Activated CD4-positive, alpha-beta memory T cell treated with anti-CD3 and anti-CD28 coated beads, Interleukin-2, amount 10 ng/mL, durations not matched to agents 7 days and 5 days (primary cell): Measurements from ENCODE around the gene HOOK2. TPM values are rescaled to one million over a fixed set of nuclear protein-coding genes. Genes with fewer than 3 reads are reported as not detected.
"Not testable (repeated sequence)": the region's sequence is repeated elsewhere in the genome, so short reads cannot be mapped to it uniquely, and the experiment has no call there.

Experiments
- CTCF ChIA-PET: fragments of 350-600 bp; sonication (Branson Sonifier 250); formaldehyde crosslinking; loops from one replicate; lab custom pipeline; 2021; ENCODE audit warnings: antibody characterized with exemption, inconsistent platforms; lab: Charles Lee
- POLR2A ChIA-PET: fragments of 350-600 bp; sonication (Branson Sonifier 250); formaldehyde crosslinking; loops from one replicate; lab custom pipeline; 2021; ENCODE audit warnings: antibody characterized with exemption; lab: Charles Lee
- DNase-seq: peaks from one replicate; pipeline ENCODE4 v3.0.0-alpha.2; 2020
- H3K27ac Mint-ChIP-seq: one replicate; pipeline ENCODE4 v1.8.0; 2021; ENCODE audit warnings: mild to moderate bottlenecking, mixed read lengths
- H3K27me3 Mint-ChIP-seq: one replicate; pipeline ENCODE4 v1.8.0; 2021; ENCODE audit warnings: mixed read lengths
- H3K36me3 Mint-ChIP-seq: one replicate; pipeline ENCODE4 v1.8.0; 2021; ENCODE audit warnings: low read depth, mixed read lengths
- H3K4me1 Mint-ChIP-seq: one replicate; pipeline ENCODE4 v1.8.0; 2021; ENCODE audit warnings: mixed read lengths
- H3K4me3 Mint-ChIP-seq: one replicate; pipeline ENCODE4 v1.8.0; 2021; ENCODE audit warnings: mild to moderate bottlenecking, mixed read lengths
- H3K9me3 Mint-ChIP-seq: one replicate; pipeline ENCODE4 v1.8.0; 2021; ENCODE audit warnings: mixed read lengths
- total RNA-seq, 2 experiments: library from RNA; stranded (reverse); gene quantifications; one replicate each; pipeline ENCODE4 v1.2.3, GENCODE V29; 2021

Gene HOOK2
- total RNA-seq, 2 experiments from 2014 or later: 17.0 to 17.8 TPM

DNA sequence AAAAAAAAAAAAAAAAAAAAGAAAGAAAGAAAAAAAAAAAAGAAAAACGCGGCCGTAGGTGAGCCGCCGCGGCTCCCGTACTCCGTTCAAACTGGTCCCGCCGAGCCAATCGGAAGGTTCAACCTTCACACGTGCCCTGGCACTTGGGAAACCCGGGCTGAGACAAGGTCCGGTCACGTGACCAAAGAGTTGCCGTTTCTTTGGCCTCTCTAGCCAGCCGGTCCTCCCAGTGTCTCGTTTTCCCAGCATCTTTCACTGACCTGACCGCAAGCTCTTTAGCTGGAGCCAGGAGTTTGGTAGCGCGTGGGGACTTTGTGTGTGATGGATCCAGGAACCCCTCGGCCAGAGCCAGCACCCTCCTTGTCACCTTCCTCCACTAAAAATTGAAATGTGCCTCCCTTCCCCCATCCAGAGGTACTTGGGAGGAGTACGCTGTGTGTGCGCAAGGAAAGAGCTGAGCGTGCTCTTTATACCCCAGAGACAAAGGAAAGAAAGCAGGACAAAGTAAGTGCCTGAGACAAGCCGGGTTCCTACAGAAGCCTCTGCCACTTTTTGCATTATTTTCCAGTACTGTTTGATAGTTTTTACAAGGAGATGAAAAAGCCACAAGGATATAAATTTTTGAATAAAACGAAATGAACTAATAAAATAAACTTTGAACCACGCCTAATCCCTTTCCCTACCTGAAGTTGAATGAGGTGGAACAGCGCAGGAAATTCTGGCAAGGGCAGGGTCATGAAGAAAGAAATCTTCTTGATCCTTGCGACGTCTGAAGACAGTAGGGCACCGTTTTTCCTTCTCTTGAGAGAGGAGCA, 52.6 kb downstream of the HOOK2 start:
- DNase-seq: peak; percentile 95
- no peaks in the 10 kb centered on the region for H3K9me3 Mint-ChIP-seq
- peak overlapping the region; percentile 92 for H3K4me3 Mint-ChIP-seq
- POLR2A ChIA-PET: interaction anchor here (0.7 to 9.4 kb wide), 15 partner anchors 12 to 560 kb away, joined by 3 to 250 read pairs (median 6); partner anchors contain the start of genes DHPS, FBXW9, GCDH and GET3
- H3K4me1 Mint-ChIP-seq: peaks cover 41% of the 10 kb centered on the region
- no peaks in the 10 kb centered on the region for H3K27me3 Mint-ChIP-seq
- H3K27ac Mint-ChIP-seq: peak overlapping the region; percentile 85
- peaks cover 30% of the 10 kb centered on the region for H3K36me3 Mint-ChIP-seq
- CTCF ChIA-PET: interaction anchor here (0.5 to 7.0 kb wide), 14 partner anchors 11 to 1092 kb away, joined by 3 to 53 read pairs (median 5); partner anchors contain the start of genes DHPS, FBXW9, GET3 and TRIR

DNA sequence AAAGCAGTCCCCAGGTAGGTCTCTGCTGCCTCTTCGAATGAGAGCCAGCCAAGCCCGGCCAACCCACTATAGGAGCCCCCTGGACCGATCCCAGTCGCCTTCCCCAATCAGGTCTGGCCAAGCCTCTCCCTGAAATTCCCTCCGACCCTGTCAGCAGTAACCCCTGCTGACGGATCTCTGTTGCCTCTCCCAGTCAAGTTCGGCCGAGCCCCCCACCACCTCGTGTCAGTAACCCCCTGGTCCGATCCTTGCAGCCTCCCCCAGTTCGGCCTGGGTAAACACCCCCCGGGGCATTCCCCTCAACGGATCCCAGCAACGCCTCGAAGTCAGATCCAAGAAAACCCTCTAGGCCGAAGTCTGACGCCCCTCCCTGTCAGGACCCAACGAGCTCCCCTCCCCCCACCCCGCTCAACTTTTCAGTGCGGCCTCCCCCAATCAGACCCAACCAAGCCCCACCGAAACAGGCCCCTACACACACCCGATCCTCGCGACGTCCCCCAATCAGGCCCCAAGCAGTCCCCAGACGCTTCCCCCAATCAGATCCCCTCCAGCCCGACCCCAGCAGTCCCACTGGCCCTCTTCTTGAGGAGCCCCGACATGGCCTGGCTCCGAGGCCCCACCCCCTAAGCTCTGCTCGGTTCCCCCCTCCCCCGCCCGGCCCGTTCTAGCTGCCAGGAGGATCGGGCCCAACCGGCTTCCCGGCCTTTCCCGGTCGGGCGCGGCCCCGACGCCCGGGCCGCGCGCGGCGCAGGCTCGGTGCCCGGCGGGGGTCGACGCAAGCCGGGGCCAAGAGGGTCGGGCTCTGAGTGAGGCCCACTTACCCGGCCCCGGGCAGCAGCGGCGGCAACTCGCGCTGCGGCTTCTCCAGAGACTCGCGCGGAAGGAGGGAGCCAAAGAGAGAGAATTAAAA, 53.4 kb downstream of the HOOK2 start:
- Mint-ChIP-seq H3K27ac (peak overlapping the region; percentile 86), H3K36me3 (peaks cover 28% of the 10 kb centered on the region), H3K27me3 (no peaks in the 10 kb centered on the region), H3K4me1 (peaks cover 42% of the 10 kb centered on the region), H3K9me3 (no peaks in the 10 kb centered on the region), H3K4me3 (peak overlapping the region; percentile 92)
- peak; percentile 62 for DNase-seq
- ChIA-PET POLR2A (interaction anchor here (1.2 to 9.4 kb wide), 10 partner anchors 13 to 559 kb away, joined by 3 to 250 read pairs (median 12); partner anchors contain the start of genes DHPS, FBXW9, GET3 and JUNB), CTCF (interaction anchor here (0.6 to 7.0 kb wide), 15 partner anchors 12 to 1093 kb away, joined by 3 to 53 read pairs (median 4); partner anchors contain the start of genes DHPS, FBXW9, GET3 and TRIR)

DNA sequence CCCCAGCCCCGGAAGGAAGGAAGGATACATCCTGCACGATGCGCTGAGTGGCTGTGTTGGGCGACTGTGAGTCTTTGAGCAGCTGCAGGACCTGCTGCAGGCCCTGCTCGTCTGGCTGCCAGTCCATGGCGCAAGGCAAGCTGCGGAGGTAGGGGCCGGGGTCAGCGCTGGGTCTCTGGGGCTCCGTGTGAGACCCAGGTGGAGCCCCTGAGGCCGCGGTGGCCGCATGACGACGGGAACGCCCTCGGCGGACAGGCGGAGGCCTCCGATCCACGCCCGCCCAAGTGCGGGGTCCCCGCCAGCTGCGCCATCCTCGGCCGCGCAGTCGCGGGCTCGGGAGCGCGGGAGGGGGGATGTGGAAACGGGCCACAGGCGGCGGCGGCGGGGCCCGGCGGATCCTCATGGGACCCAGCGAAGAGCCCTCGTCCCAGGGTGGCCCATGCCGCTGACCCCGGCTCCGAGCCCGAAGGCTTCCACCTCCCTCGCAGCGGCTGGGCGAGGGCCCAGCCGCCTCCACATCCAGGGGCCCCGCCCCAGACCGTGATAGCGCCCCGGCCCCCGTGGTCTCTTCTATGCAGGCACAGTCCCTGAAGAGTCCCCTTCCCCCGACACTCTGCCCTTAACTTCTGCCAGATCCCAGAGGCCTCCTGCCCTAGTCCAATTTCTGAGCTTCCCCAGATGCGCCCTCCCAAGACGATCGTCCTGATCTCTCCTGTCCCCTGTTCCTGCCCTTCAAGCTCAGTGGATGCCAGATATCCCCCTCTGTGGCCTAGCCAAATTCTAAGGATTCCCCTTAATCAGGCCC, 54.3 kb downstream of the HOOK2 start:
- H3K9me3 Mint-ChIP-seq: no peaks in the 10 kb centered on the region
- no peaks in the 10 kb centered on the region for H3K27me3 Mint-ChIP-seq
- peak overlapping the region; percentile 86 for H3K27ac Mint-ChIP-seq
- peaks cover 44% of the 10 kb centered on the region for H3K4me1 Mint-ChIP-seq
- DNase-seq: peak; percentile 51
- peaks cover 28% of the 10 kb centered on the region for H3K36me3 Mint-ChIP-seq
- POLR2A ChIA-PET: interaction anchor here (1.0 to 9.4 kb wide), 11 partner anchors 13 to 169 kb away, joined by 3 to 250 read pairs (median 4); partner anchors contain the start of genes DHPS, FBXW9, GCDH and GET3
- CTCF ChIA-PET: interaction anchor here (0.6 to 7.0 kb wide), 6 partner anchors 11 to 55 kb away, joined by 3 to 53 read pairs (median 3); partner anchors contain the start of gene TRIR
- H3K4me3 Mint-ChIP-seq: peak overlapping the region; percentile 88

DNA sequence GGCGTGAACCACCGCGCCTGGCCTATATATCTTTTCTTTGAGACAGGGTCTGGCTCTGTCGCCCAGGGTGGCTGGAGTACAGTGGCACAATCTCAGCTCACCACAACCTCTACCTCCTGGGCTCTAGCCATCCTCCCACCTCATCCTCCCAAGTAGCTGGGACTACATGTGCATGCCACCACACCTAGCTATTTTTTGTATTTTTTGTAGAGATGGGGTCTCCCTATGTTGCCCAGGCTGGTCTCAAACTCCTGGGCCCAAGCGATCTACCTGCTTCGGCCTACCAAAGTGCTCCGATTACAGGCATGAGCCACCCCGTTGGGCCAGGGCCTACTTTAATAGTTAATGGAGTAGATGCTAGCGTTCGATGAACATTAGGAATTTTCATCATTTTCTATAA, 55.1 kb downstream of the HOOK2 start:
- Mint-ChIP-seq H3K36me3 (peaks cover 34% of the 10 kb centered on the region), H3K27me3 (no peaks in the 10 kb centered on the region), H3K4me3 (peak overlapping the region; percentile 88), H3K9me3 (no peaks in the 10 kb centered on the region), H3K27ac (peak overlapping the region; percentile 83), H3K4me1 (peaks cover 44% of the 10 kb centered on the region)
- CTCF ChIA-PET: interaction anchor here (1.7 to 7.0 kb wide), 2 partner anchors 13 to 39 kb away, joined by 3 to 53 read pairs; partner anchors contain the start of gene TRIR
- DNase-seq: no peak
- POLR2A ChIA-PET: interaction anchor here (1.0 to 9.4 kb wide), 6 partner anchors 12 to 170 kb away, joined by 3 to 250 read pairs (median 3); partner anchors contain the start of genes FBXW9, GCDH, GET3 and TRIR

DNA sequence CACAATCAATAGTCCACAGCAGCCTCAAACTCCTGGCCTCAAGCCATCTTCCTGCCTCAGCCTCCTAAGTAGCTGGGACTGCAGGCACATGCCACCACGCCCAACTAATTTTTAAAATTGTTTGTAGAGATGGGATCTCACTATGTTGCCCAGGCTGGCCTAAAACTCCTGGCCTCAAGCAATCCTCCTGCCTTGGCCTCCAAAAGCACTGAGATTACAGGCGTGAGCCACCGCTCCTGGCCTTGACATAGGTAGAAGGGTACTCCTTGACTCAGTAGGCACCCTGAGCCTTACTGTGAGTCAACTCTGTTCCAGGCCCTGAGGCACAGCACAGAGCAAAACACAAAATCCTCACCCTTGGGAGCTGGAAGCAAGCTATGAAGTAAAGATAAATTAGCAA, 59.4 kb downstream of the HOOK2 start:
- Mint-ChIP-seq H3K9me3 (no peaks in the 10 kb centered on the region), H3K27ac (no peak overlapping the region), H3K4me1 (peaks cover 27% of the 10 kb centered on the region), H3K4me3 (no peak overlapping the region), H3K36me3 (peaks cover 54% of the 10 kb centered on the region), H3K27me3 (no peaks in the 10 kb centered on the region)
- no peak for DNase-seq
- POLR2A ChIA-PET: interaction anchor here (0.9 to 9.4 kb wide), 2 partner anchors 19 to 42 kb away, joined by 3 to 250 read pairs; partner anchors contain the start of genes GET3 and TRIR
- CTCF ChIA-PET: interaction anchor here (0.8 to 3.3 kb wide), 6 partner anchors 18 to 79 kb away, joined by 3 to 24 read pairs (median 7); partner anchors contain the start of gene TRIR

DNA sequence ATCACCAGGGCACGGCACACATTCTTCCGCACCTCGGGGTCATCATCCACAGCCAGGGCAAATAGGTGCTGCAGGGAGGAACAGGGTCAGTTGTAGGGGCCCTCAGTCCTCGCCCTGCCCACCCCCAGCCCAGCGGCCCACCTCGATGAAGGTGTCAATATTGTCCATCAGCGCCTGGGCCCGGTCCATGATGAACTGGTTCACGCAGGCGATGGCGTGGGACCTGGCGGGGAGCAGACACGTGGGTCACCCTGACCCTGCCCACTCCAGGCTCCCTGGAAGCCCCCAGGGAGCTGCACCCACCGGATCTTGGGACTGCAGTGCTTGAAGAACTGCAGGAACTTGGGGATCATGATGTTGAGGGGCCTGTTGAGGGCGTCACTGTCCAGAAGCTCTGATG, 60.2 kb downstream of the HOOK2 start:
- Mint-ChIP-seq H3K27me3 (no peaks in the 10 kb centered on the region), H3K9me3 (no peaks in the 10 kb centered on the region), H3K36me3 (peaks cover 57% of the 10 kb centered on the region), H3K27ac (no peak overlapping the region), H3K4me1 (peaks cover 20% of the 10 kb centered on the region), H3K4me3 (no peak overlapping the region)
- CTCF ChIA-PET: interaction anchor here (2.7 kb wide), 1 partner anchor 43 kb away, joined by 11 read pairs; no protein-coding TSS in a partner anchor
- POLR2A ChIA-PET: interaction anchor here (0.9 kb wide), 1 partner anchor 42 kb away, joined by 3 read pairs; no protein-coding TSS in a partner anchor
- no peak for DNase-seq

DNA sequence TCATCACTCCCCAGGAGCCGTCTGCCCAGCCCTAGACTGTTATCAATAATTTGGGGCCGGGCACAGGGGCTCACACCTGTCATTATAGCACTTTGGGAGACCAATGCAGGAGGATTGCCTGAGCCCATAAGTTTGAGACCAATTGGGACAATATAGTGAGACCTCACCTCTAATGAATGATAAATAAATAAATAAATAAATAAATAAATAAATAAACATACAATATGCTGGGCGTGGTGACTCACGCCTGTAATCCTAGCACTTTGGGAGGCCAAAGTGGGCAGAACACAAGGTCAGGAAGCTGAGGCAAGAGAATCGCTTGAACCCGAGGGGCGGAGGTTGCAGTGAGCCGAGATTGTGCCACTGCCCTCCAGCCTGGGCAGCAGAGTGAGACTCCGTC, 62.0 kb downstream of the HOOK2 start:
- POLR2A ChIA-PET, H3K9me3 Mint-ChIP-seq, H3K4me3 Mint-ChIP-seq, DNase-seq, H3K4me1 Mint-ChIP-seq, H3K27me3 Mint-ChIP-seq, H3K27ac Mint-ChIP-seq: not testable (repeated sequence)
- peaks cover 58% of the 10 kb centered on the region for H3K36me3 Mint-ChIP-seq
- CTCF ChIA-PET: interaction anchor here (1.0 to 2.7 kb wide), 3 partner anchors 21 to 47 kb away, joined by 3 to 11 read pairs (median 3); no protein-coding TSS in a partner anchor

Other genes with a start within 250 kb of the HOOK2 start
- 10 to 100 TPM in 1 of 2 experiments, 1 to 10 TPM in 1; 9.4 to 10.2 TPM for gene ZNF564, start 224.1 kb downstream of the HOOK2 start, total RNA-seq
- 10 to 100 TPM; 16.9 to 17.1 TPM for gene ZNF490, start 164.7 kb downstream of the HOOK2 start, total RNA-seq
- 10 to 100 TPM; 39.9 to 44.3 TPM for gene ZNF791, start 164.6 kb downstream of the HOOK2 start, total RNA-seq
- gene MAN2B1, start 108.8 kb downstream of the HOOK2 start, total RNA-seq: 100 to 1,000 TPM; 146 to 150 TPM
- 10 to 100 TPM; 16.9 to 21.3 TPM for gene WDR83, start 108.7 kb downstream of the HOOK2 start, total RNA-seq
- gene DHPS, start 93.7 kb downstream of the HOOK2 start, total RNA-seq: 100 to 1,000 TPM; 106 to 113 TPM
- not detected for gene GNG14, start 87.6 kb downstream of the HOOK2 start, total RNA-seq
- 1 to 10 TPM; 5.2 to 5.3 TPM for gene FBXW9, start 78.9 kb downstream of the HOOK2 start, total RNA-seq
- 10 to 100 TPM; 61.6 to 65.9 TPM for gene TNPO2, start 51.6 kb downstream of the HOOK2 start, total RNA-seq
- gene TRIR, start 40.9 kb downstream of the HOOK2 start, total RNA-seq: 100 to 1,000 TPM; 205 TPM
- gene GET3, start 38.1 kb downstream of the HOOK2 start, total RNA-seq: 10 to 100 TPM; 61.8 to 62.9 TPM
- not detected for gene BEST2, start 23.8 kb downstream of the HOOK2 start, total RNA-seq
- 100 to 1,000 TPM; 197 TPM for gene JUNB, start 15.9 kb upstream of the HOOK2 start, total RNA-seq
- 100 to 1,000 TPM; 234 to 240 TPM for gene PRDX2, start 26.2 kb upstream of the HOOK2 start, total RNA-seq
- 10 to 100 TPM; 19.2 to 25.5 TPM for gene THSD8, start 26.5 kb upstream of the HOOK2 start, total RNA-seq
- gene RNASEH2A, start 31.0 kb upstream of the HOOK2 start, total RNA-seq: 10 to 100 TPM; 34.8 to 38.4 TPM
- gene RTBDN, start 59.0 kb upstream of the HOOK2 start, total RNA-seq: not detected
- 1 to 10 TPM; 1.1 to 2.1 TPM for gene MAST1, start 63.0 kb upstream of the HOOK2 start, total RNA-seq
- 10 to 100 TPM; 37.6 to 39.3 TPM for gene DNASE2, start 105.9 kb upstream of the HOOK2 start, total RNA-seq
- under 1 TPM; 0.13 to 0.20 TPM for gene KLF1, start 111.6 kb upstream of the HOOK2 start, total RNA-seq
- 10 to 100 TPM; 23.3 to 25.1 TPM for gene GCDH, start 115.6 kb upstream of the HOOK2 start, total RNA-seq
- gene SYCE2, start 143.7 kb upstream of the HOOK2 start, total RNA-seq: 1 to 10 TPM; 3.9 to 4.9 TPM
- gene FARSA, start 158.2 kb upstream of the HOOK2 start, total RNA-seq: 10 to 100 TPM; 72.4 to 74.9 TPM
- gene CALR, start 163.1 kb upstream of the HOOK2 start, total RNA-seq: 100 to 1,000 TPM; 640 to 660 TPM
- gene RAD23A, start 170.3 kb upstream of the HOOK2 start, total RNA-seq: 100 to 1,000 TPM; 119 to 123 TPM
- 10 to 100 TPM; 17.5 to 18.4 TPM for gene GADD45GIP1, start 181.7 kb upstream of the HOOK2 start, total RNA-seq
- under 1 TPM; 0.13 to 0.15 TPM for gene DAND5, start 194.0 kb upstream of the HOOK2 start, total RNA-seq
- under 1 TPM in 1 of 2 experiments, not detected in 1; 0.05 TPM for gene NFIX, start 219.9 kb upstream of the HOOK2 start, total RNA-seq